HCT116 (cell line): ENCODE results near the gene ONECUT3. TPM values are rescaled to one million over a fixed set of nuclear protein-coding genes. Genes with fewer than 3 reads are reported as not detected.

Experiments used
- ATAC-seq: fragments of 200-7000 bp; cut with Tn5 transposase; 2 replicates; pipeline ENCODE4 v1.9.1; 2020; ENCODE audit warnings: mild to moderate bottlenecking, moderate library complexity
- BruUV-seq: library from RNA; stranded (reverse); fragments of 400-500 nt; replicated peaks from 2 replicates; lab custom pipeline; 2021; lab: Mats Ljungman, UMichigan
- CTCF ChIA-PET: fragments of 300-600 bp; sonication (Branson Sonifier 250); formaldehyde crosslinking; loops from one replicate; lab custom pipeline; 2021; ENCODE audit warnings: antibody characterized with exemption; lab: Charles Lee
- POLR2A ChIA-PET: fragments of 300-600, 350-600 bp; sonication (Branson Sonifier 250); formaldehyde crosslinking; loops from one replicate; lab custom pipeline; 2021; ENCODE audit warnings: antibody characterized with exemption; lab: Charles Lee
- RAD21 ChIA-PET, 2 experiments: fragments of 300-600 bp; sonication (Branson Sonifier 250); formaldehyde crosslinking; loops; one replicate each; lab custom pipeline; 2023; ENCODE audit warnings: low total read pairs in 2 of 2; ENCODE audit not compliant: uncharacterized antibody in 2 of 2, unreplicated experiment in 2 of 2, low non-redundant PET in 1 of 2; lab: Charles Lee
- DNase-seq: peaks from one replicate; pipeline ENCODE4 v3.0.0-alpha.2; 2010; ENCODE audit warnings: low read depth, low spot score
- H2AFZ ChIP-seq: fragments of 200-600 bp; shearing (Covaris generic), sonication (generic); 2 replicates; pipeline ENCODE4 v1.6.1; 2017; ENCODE audit warnings: low read depth, mixed run types, mixed read lengths, antibody characterized with exemption, low read length; ENCODE audit not compliant: poor library complexity, severe bottlenecking
- H3K27ac ChIP-seq: 2 replicates; pipeline ENCODE4 v1.5.1; 2012; ENCODE audit warnings: low read depth, low read length
- H3K27me3 ChIP-seq: fragments of 200-600 bp; sonication (generic); 2 replicates; pipeline ENCODE4 v1.6.1; 2016; ENCODE audit warnings: mixed run types, low read length, mixed read lengths; ENCODE audit not compliant: insufficient read depth
- H3K36me3 ChIP-seq, 2 experiments: fragments of 200-500 bp in 1 of 2; fragments of 200-600 bp in 1 of 2; sonication (Bioruptor generic) in 1 of 2; sonication (generic) in 1 of 2; 2 replicates each; pipeline versions ENCODE4 v1.5.1 to v1.6.1; 2014 to 2016; ENCODE audit warnings: low read length in 2 of 2, inconsistent platforms in 1 of 2, mixed read lengths in 1 of 2, mixed run types in 1 of 2; ENCODE audit not compliant: insufficient read depth in 2 of 2, control insufficient read depth in 1 of 2
- H3K4me1 ChIP-seq, 2 experiments: fragments of 200-600 bp in 1 of 2; sonication (generic) in 1 of 2; 2 replicates each; pipeline versions ENCODE4 v1.5.1 to v1.6.1; 2012 to 2017; ENCODE audit warnings: low read length in 2 of 2, inconsistent platforms in 1 of 2, mild to moderate bottlenecking in 1 of 2, mixed read lengths in 1 of 2, mixed run types in 1 of 2, moderate library complexity in 1 of 2; ENCODE audit not compliant: insufficient read depth in 2 of 2, control insufficient read depth in 1 of 2
- H3K4me2 ChIP-seq: fragments of 200-600 bp; sonication (generic); 2 replicates; pipeline ENCODE4 v1.6.1; 2017; ENCODE audit warnings: mixed run types, low read length, mixed read lengths
- H3K4me3 ChIP-seq, 2 experiments: fragments of 200-600 bp in 1 of 2; sonication (generic) in 1 of 2; replicated peaks in 1 of 2; 2 replicates each; pipeline ENCODE4 v1.5.1; 2011 to 2016; ENCODE audit warnings: low read length in 2 of 2, control low read depth in 1 of 2, low read depth in 1 of 2, mild to moderate bottlenecking in 1 of 2, mixed read lengths in 1 of 2, mixed run types in 1 of 2
- H3K79me2 ChIP-seq: fragments of 200-600 bp; sonication (generic); 2 replicates; pipeline ENCODE4 v1.6.1; 2017; ENCODE audit warnings: mild to moderate bottlenecking, mixed run types, low read length, moderate library complexity, mixed read lengths; ENCODE audit not compliant: insufficient read depth
- H3K9ac ChIP-seq: fragments of 200-600 bp; sonication (generic); 2 replicates; pipeline ENCODE4 v1.6.1; 2016; ENCODE audit warnings: low read length, mixed read lengths
- H3K9me2 ChIP-seq: fragments of 200-600 bp; sonication (generic), shearing (Covaris generic); 2 replicates; pipeline ENCODE4 v1.6.1; 2017; ENCODE audit warnings: mixed run types, mild to moderate bottlenecking, moderate library complexity; ENCODE audit not compliant: insufficient read depth
- H3K9me3 ChIP-seq, 2 experiments: fragments of 200-500 bp in 1 of 2; fragments of 200-600 bp in 1 of 2; sonication (Bioruptor generic) in 1 of 2; sonication (generic) in 1 of 2; 2 replicates each; pipeline ENCODE4 v1.6.1; 2014 to 2017; ENCODE audit warnings: low read length in 2 of 2, mixed read lengths in 2 of 2, inconsistent platforms in 1 of 2, low read depth in 1 of 2, mild to moderate bottlenecking in 1 of 2, mixed run types in 1 of 2, moderate library complexity in 1 of 2; ENCODE audit not compliant: control insufficient read depth in 1 of 2, insufficient read depth in 1 of 2
- H4K20me1 ChIP-seq: fragments of 200-600 bp; sonication (generic), shearing (Covaris generic); 2 replicates; pipeline ENCODE4 v1.6.1; 2017; ENCODE audit warnings: mixed run types, mild to moderate bottlenecking, moderate library complexity; ENCODE audit not compliant: insufficient read depth
- CBX3 ChIP-seq: IDR thresholded peaks from 2 replicates; pipeline ENCODE4 v1.6.1; 2012; ENCODE audit warnings: low read depth
- CEBPB ChIP-seq: IDR thresholded peaks from 2 replicates; pipeline ENCODE4 v1.6.1; 2012; ENCODE audit warnings: low read depth
- EGR1 ChIP-seq: IDR thresholded peaks from 2 replicates; pipeline ENCODE4 v1.6.1; 2012; ENCODE audit warnings: low read depth
- ELF1 ChIP-seq: IDR thresholded peaks from 2 replicates; pipeline ENCODE4 v1.6.1; 2012; ENCODE audit warnings: low read depth, borderline replicate concordance
- EZH2 ChIP-seq: fragments of 200-600 bp; sonication (generic); IDR thresholded peaks from 2 replicates; pipeline ENCODE4 v1.6.1; 2017; ENCODE audit warnings: antibody characterized with exemption, mixed run types
- FOSL1 ChIP-seq: IDR thresholded peaks from 2 replicates; pipeline ENCODE4 v1.6.1; 2012; ENCODE audit warnings: low read depth
- JUND ChIP-seq: IDR thresholded peaks from 2 replicates; pipeline ENCODE4 v1.6.1; 2012
- POLR2A ChIP-seq: IDR thresholded peaks from 2 replicates; pipeline ENCODE4 v1.7.0; 2011; ENCODE audit warnings: borderline replicate concordance; ENCODE audit not compliant: insufficient read depth, insufficient read length; ENCODE audit errors: extremely low read depth
- POLR2AphosphoS5 ChIP-seq: IDR thresholded peaks from 2 replicates; pipeline ENCODE4 v1.6.1; 2011; ENCODE audit warnings: mild to moderate bottlenecking, low read depth, low read length, moderate library complexity
- RAD21 ChIP-seq: IDR thresholded peaks from 2 replicates; pipeline ENCODE4 v1.6.1; 2012; ENCODE audit warnings: low read depth, mild to moderate bottlenecking
- SP1 ChIP-seq: IDR thresholded peaks from 2 replicates; pipeline ENCODE4 v1.6.1; 2012; ENCODE audit warnings: low read depth
- SRF ChIP-seq: IDR thresholded peaks from 2 replicates; pipeline ENCODE4 v1.6.1; 2012; ENCODE audit warnings: low read depth
- TCF7L2 ChIP-seq: IDR thresholded peaks from 2 replicates; pipeline ENCODE4 v1.7.0; 2011; ENCODE audit warnings: borderline replicate concordance, inconsistent platforms; ENCODE audit not compliant: insufficient read depth, insufficient read length; ENCODE audit errors: extremely low read depth
- YY1 ChIP-seq: IDR thresholded peaks from 2 replicates; pipeline ENCODE4 v1.6.1; 2011; ENCODE audit warnings: low read length, low read depth, moderate library complexity, mild to moderate bottlenecking; ENCODE audit not compliant: insufficient replicate concordance; ENCODE audit errors: extremely low read depth
- ZFX ChIP-seq: fragments of 450-650 bp; IDR thresholded peaks from 2 replicates; pipeline ENCODE4 v1.6.1; 2017
- ZNF274 ChIP-seq: fragments of 200-500 bp; sonication (Bioruptor generic); IDR thresholded peaks from 2 replicates; pipeline ENCODE4 v1.6.1; 2014; ENCODE audit warnings: mild to moderate bottlenecking, low read depth, low read length, inconsistent platforms
- intact Hi-C: fragments of 100-400 bp; cut with micrococcal nuclease; formaldehyde crosslinking; loops from 2 replicates; pipeline ENCODE4 v1.10.0; 2022
- total RNA-seq: library from RNA; stranded (reverse); gene quantifications from one replicate; pipeline ENCODE4 v1.2.1, GENCODE V29; 2021; ENCODE audit not compliant: unreplicated experiment
- TF ChIP-seq, protein P1 (sequence below), 3 experiments: fragments of 200-600 bp in 1 of 3; sonication (generic) in 1 of 3; IDR thresholded peaks in 2 of 3; conservative IDR thresholded peaks in 1 of 3; 2 replicates each; pipeline ENCODE4 v1.5.1; 2012 to 2017; ENCODE audit warnings: low read depth in 2 of 3, low read length in 2 of 3, antibody characterized with exemption in 1 of 3, borderline replicate concordance in 1 of 3, control low read depth in 1 of 3, mild to moderate bottlenecking in 1 of 3, mixed read lengths in 1 of 3, mixed run types in 1 of 3, moderate library complexity in 1 of 3; ENCODE audit not compliant: insufficient read depth in 1 of 3
- TF ChIP-seq, protein P2 (sequence below): IDR thresholded peaks from 2 replicates; pipeline ENCODE4 v1.6.1; 2012
- TF ChIP-seq, protein P3 (sequence below): IDR thresholded peaks from 2 replicates; pipeline ENCODE4 v1.6.1; 2012; ENCODE audit warnings: low read depth
- TF ChIP-seq, protein P4 (sequence below): IDR thresholded peaks from 2 replicates; pipeline ENCODE4 v1.6.1; 2012

Gene ONECUT3
- total RNA-seq, 1 experiment from 2014 or later = 22.1 TPM

DNA sequence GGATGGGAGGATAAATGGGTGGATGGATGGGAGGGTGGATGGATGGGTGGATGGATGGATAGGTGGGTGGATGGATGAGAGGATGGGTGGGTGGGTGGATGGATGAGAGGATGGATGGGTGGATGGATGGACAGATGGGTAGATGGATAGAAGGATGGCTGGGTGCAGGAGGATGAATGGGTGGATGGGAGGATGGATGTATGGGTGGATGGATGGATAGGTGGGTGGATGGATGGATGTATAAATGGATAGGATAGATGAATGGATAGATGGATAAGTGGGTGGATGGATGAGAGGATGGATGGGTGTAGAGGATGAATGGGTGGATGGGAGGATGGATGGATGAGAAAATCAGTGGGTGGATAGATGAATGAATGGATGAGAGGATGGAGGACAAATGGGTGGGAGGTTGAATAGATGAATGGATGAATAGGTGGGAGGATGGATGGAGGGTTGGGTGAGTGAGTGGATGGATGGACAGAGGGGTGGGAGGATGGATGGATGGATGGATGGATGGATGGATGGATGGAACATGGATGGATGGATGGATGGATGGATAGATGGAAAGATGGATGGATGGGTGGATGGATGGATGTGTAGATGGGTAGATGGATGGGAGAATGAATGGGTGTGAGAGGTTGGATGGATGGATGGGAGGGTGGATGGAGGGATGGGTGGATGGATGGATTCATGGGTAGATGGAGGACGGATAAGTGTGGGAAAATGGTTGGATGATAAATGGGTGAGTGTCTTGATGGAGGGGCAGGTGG lies 35.9 kb upstream of the ONECUT3 start:
- H3K27ac ChIP-seq = no peak overlapping the region
- ChIA-PET RAD21 (no interaction called here), POLR2A (no interaction called here)
- no peak for DNase-seq
- H3K27me3 ChIP-seq = no peaks in the 10 kb centered on the region
- H3K9ac ChIP-seq = no peak overlapping the region
- no peaks in the 10 kb centered on the region for H3K79me2 ChIP-seq
- no peak for TF ChIP-seq ZNF274
- TF ChIP-seq YY1 = no peak
- no peak for TF ChIP-seq JUND
- no peak for TF ChIP-seq ELF1
- TF ChIP-seq CBX3 = no peak
- TF ChIP-seq, protein P1, sequence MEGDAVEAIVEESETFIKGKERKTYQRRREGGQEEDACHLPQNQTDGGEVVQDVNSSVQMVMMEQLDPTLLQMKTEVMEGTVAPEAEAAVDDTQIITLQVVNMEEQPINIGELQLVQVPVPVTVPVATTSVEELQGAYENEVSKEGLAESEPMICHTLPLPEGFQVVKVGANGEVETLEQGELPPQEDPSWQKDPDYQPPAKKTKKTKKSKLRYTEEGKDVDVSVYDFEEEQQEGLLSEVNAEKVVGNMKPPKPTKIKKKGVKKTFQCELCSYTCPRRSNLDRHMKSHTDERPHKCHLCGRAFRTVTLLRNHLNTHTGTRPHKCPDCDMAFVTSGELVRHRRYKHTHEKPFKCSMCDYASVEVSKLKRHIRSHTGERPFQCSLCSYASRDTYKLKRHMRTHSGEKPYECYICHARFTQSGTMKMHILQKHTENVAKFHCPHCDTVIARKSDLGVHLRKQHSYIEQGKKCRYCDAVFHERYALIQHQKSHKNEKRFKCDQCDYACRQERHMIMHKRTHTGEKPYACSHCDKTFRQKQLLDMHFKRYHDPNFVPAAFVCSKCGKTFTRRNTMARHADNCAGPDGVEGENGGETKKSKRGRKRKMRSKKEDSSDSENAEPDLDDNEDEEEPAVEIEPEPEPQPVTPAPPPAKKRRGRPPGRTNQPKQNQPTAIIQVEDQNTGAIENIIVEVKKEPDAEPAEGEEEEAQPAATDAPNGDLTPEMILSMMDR (IDR thresholded peaks at IDR 0.05 in 2 of 3, conservative IDR thresholded peaks at IDR 0.05 in 1 of 3; ENCODE audit: borderline replicate concordance in 1 of 3, insufficient read depth in 1 of 3, low read depth in 2 of 3, low read length in 2 of 3) = no peak
- TF ChIP-seq, protein P2, sequence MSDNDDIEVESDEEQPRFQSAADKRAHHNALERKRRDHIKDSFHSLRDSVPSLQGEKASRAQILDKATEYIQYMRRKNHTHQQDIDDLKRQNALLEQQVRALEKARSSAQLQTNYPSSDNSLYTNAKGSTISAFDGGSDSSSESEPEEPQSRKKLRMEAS = no peak
- TF ChIP-seq, protein P3, sequence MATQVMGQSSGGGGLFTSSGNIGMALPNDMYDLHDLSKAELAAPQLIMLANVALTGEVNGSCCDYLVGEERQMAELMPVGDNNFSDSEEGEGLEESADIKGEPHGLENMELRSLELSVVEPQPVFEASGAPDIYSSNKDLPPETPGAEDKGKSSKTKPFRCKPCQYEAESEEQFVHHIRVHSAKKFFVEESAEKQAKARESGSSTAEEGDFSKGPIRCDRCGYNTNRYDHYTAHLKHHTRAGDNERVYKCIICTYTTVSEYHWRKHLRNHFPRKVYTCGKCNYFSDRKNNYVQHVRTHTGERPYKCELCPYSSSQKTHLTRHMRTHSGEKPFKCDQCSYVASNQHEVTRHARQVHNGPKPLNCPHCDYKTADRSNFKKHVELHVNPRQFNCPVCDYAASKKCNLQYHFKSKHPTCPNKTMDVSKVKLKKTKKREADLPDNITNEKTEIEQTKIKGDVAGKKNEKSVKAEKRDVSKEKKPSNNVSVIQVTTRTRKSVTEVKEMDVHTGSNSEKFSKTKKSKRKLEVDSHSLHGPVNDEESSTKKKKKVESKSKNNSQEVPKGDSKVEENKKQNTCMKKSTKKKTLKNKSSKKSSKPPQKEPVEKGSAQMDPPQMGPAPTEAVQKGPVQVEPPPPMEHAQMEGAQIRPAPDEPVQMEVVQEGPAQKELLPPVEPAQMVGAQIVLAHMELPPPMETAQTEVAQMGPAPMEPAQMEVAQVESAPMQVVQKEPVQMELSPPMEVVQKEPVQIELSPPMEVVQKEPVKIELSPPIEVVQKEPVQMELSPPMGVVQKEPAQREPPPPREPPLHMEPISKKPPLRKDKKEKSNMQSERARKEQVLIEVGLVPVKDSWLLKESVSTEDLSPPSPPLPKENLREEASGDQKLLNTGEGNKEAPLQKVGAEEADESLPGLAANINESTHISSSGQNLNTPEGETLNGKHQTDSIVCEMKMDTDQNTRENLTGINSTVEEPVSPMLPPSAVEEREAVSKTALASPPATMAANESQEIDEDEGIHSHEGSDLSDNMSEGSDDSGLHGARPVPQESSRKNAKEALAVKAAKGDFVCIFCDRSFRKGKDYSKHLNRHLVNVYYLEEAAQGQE = no peak
- TF ChIP-seq RAD21 = no peak
- TF ChIP-seq SRF = no peak
- no peak for TF ChIP-seq CEBPB
- no peak for TF ChIP-seq SP1
- TF ChIP-seq TCF7L2 = no peak
- TF ChIP-seq POLR2A = no peak
- TF ChIP-seq, protein P4, sequence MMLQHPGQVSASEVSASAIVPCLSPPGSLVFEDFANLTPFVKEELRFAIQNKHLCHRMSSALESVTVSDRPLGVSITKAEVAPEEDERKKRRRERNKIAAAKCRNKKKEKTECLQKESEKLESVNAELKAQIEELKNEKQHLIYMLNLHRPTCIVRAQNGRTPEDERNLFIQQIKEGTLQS = no peak
- no peak for TF ChIP-seq POLR2AphosphoS5
- no peak for TF ChIP-seq FOSL1
- TF ChIP-seq EZH2 = no peak
- no peak for TF ChIP-seq EGR1
- TF ChIP-seq ZFX = no peak
- TF ChIP-seq, all 23 proteins: peak for 0
- H4K20me1 ChIP-seq = no peaks in the 10 kb centered on the region
- no peak overlapping the region for H3K4me3 ChIP-seq
- intact Hi-C loops = no loop called here
- no peaks in the 10 kb centered on the region for H3K36me3 ChIP-seq
- CTCF ChIA-PET = no interaction called here
- H3K9me2 ChIP-seq = no peaks in the 10 kb centered on the region
- H3K4me2 ChIP-seq = no peak overlapping the region
- H2AFZ ChIP-seq = no peak overlapping the region
- H3K4me1 ChIP-seq = peaks cover 0 to 9% of the 10 kb centered on the region in 2 experiments; a peak in 1 of 4 replicates
- no peak for ATAC-seq
- H3K9me3 ChIP-seq = no peaks in the 10 kb centered on the region
- no TSS peak for BruUV-seq
